Coronary artery (tissue), 2 donors: ENCODE data around the gene SFTA2.
"Not testable (repeated sequence)": the region's sequence is repeated elsewhere in the genome, so short reads cannot be mapped to it uniquely, and the experiment has no call there.

Experiments used
- DNase-seq: peaks from one replicate; pipeline ENCODE4 v3.0.0-alpha.2; 2017; ENCODE audit warnings: low spot score
- H3K27ac ChIP-seq, 2 donors: fragments of 200-600 bp; sonication (generic); one replicate each; pipeline ENCODE4 v1.5.1; 2016 to 2019
- H3K4me3 ChIP-seq: fragments of 200-600 bp; sonication (generic); 2 replicates; pipeline ENCODE4 v1.5.1; 2016; ENCODE audit warnings: mild to moderate bottlenecking, moderate library complexity
- CTCF ChIP-seq: fragments of 200-600 bp; sonication (generic); IDR thresholded peaks from one replicate; pipeline ENCODE4 v1.5.1; 2019; ENCODE audit warnings: antibody characterized with exemption

SFTA2 gene

GRCh38 chr6:30932665-30933365 is 845 bp upstream of the SFTA2 start:
- no peak overlapping the region for H3K27ac ChIP-seq
- no peak overlapping the region for H3K4me3 ChIP-seq
- TF ChIP-seq CTCF = no peak
- no peak for DNase-seq

GRCh38 chr6:30931272-30931671 is 698 bp downstream of the SFTA2 start:
- Histone ChIP-seq H3K27ac (no peak overlapping the region), H3K4me3 (no peak overlapping the region)
- no peak for DNase-seq
- TF ChIP-seq CTCF = no peak

GRCh38 chr6:30930506-30930905 is 1.5 kb downstream of the SFTA2 start:
- no peak overlapping the region for H3K27ac ChIP-seq
- H3K4me3 ChIP-seq = no peak overlapping the region
- no peak for DNase-seq
- TF ChIP-seq CTCF = no peak

- Histone ChIP-seq H3K4me3 (no peak overlapping the region), H3K27ac (no peak overlapping the region)
- TF ChIP-seq CTCF = no peak
- DNase-seq = no peak
Observed at GRCh38 chr6:30928677-30929076, 3.3 kb downstream of the SFTA2 start.

- not testable (repeated sequence) for DNase-seq, H3K27ac ChIP-seq, H3K4me3 ChIP-seq
Observed at GRCh38 chr6:30927080-30927479, 4.9 kb downstream of the SFTA2 start.

- H3K4me3 ChIP-seq = no peak overlapping the region
- no peak for TF ChIP-seq CTCF
- no peak for DNase-seq
- H3K27ac ChIP-seq = peak overlapping the region in 1 of 2 donors; percentile 12
Observed at GRCh38 chr6:30926644-30927043, 5.3 kb downstream of the SFTA2 start.

GRCh38 chr6:30924040-30924627 is 7.8 kb downstream of the SFTA2 start:
- H3K27ac ChIP-seq, DNase-seq, H3K4me3 ChIP-seq: not testable (repeated sequence)

- no peak for TF ChIP-seq CTCF
- DNase-seq = no peak
- H3K27ac ChIP-seq = no peak overlapping the region
- no peak overlapping the region for H3K4me3 ChIP-seq
Observed at GRCh38 chr6:30922447-30922852, 9.5 kb downstream of the SFTA2 start.
